ENCODE results near the gene METTL21C. TPM values are rescaled to one million over a fixed set of nuclear protein-coding genes. Genes with fewer than 3 reads are reported as not detected.

Gene METTL21C
- polyA plus RNA-seq, 1 donor (not counting 4 experiments of a cell fraction or from before 2014, with no cell fraction given): not detected

GRCh38 chr13:102742101-102742500 lies 47.3 kb upstream of the METTL21C start:
- Histone ChIP-seq H3K9ac (ENCODE audit: control insufficient read depth, extremely low read depth, insufficient read depth, low read length) (no peak overlapping the region), H2AFZ (ENCODE audit: control insufficient read depth, low read length) (no peak overlapping the region), H3K9me3 (ENCODE audit: control insufficient read depth, low read depth, low read length) (no peaks in the 10 kb centered on the region), H3K4me2 (ENCODE audit: control insufficient read depth, extremely low read depth, insufficient read depth, low read depth, low read length) (no peak overlapping the region), H3K9me1 (ENCODE audit: control insufficient read depth, extremely low read depth, insufficient read depth, low read length) (no peaks in the 10 kb centered on the region), H3K79me2 (ENCODE audit: control insufficient read depth, insufficient read depth, low read length) (no peaks in the 10 kb centered on the region), H3K27ac (ENCODE audit: control insufficient read depth, insufficient read depth, low read length) (no peak overlapping the region), H4K20me1 (ENCODE audit: control insufficient read depth, extremely low read depth, insufficient read depth, low read length) (no peaks in the 10 kb centered on the region), H3K4me3 (ENCODE audit: control insufficient read depth in 2 of 3, extremely low read depth in 1 of 3, insufficient read depth in 2 of 3, low read depth in 1 of 3, low read length in 3 of 3) (no peak overlapping the region), H3K27me3 (ENCODE audit: control insufficient read depth, extremely low read depth, insufficient read depth, low read length) (peaks cover 7% of the 10 kb centered on the region), H3K4me1 (ENCODE audit: control insufficient read depth, extremely low read depth, insufficient read depth, low read length) (no peaks in the 10 kb centered on the region), H3K36me3 (ENCODE audit: control insufficient read depth in 2 of 2, extremely low read depth in 1 of 2, insufficient read depth in 2 of 2, low read length in 2 of 2) (no peaks in the 10 kb centered on the region)
- DNase-seq (ENCODE audit: low read depth, low spot score) (no peak), FAIRE-seq (no peak)
- TF ChIP-seq EZH2 (IDR thresholded peaks at IDR 0.05; ENCODE audit: low read length): no peak
- no peak for TF ChIP-seq CTCF (optimal IDR thresholded peaks at IDR 0.05 in 1 of 3, IDR thresholded peaks at IDR 0.05 in 1 of 3, conservative IDR thresholded peaks at IDR 0.05 in 1 of 3; ENCODE audit: extremely low read depth in 1 of 3, insufficient read depth in 2 of 3, low read length in 3 of 3)
- dilution Hi-C loops (cut with MboI; ENCODE audit: extremely low pct_ligation_motif_present, low sequenced_read_pairs): no loop called here

GRCh38 chr13:102729560-102730270 lies 34.9 kb upstream of the METTL21C start:
- no peaks in the 10 kb centered on the region for H3K9me1 ChIP-seq (ENCODE audit: control insufficient read depth, extremely low read depth, insufficient read depth, low read length)
- H3K4me2 ChIP-seq (ENCODE audit: control insufficient read depth, extremely low read depth, insufficient read depth, low read depth, low read length): peak overlapping the region; percentile 71
- H2AFZ ChIP-seq (ENCODE audit: control insufficient read depth, low read length): no peak overlapping the region

More at GRCh38 chr13:102729560-102730270, 34.9 kb upstream of the METTL21C start:
- peak overlapping the region in 1 of 3 experiments; percentile 7 for H3K4me3 ChIP-seq (ENCODE audit: control insufficient read depth in 2 of 3, extremely low read depth in 1 of 3, insufficient read depth in 2 of 3, low read depth in 1 of 3, low read length in 3 of 3)
- no peak for DNase-seq (ENCODE audit: low read depth, low spot score)
- dilution Hi-C loops (cut with MboI; ENCODE audit: extremely low pct_ligation_motif_present, low sequenced_read_pairs): no loop called here
- peak; percentile 46 for FAIRE-seq
- H4K20me1 ChIP-seq (ENCODE audit: control insufficient read depth, extremely low read depth, insufficient read depth, low read length): no peaks in the 10 kb centered on the region
- H3K4me1 ChIP-seq (ENCODE audit: control insufficient read depth, extremely low read depth, insufficient read depth, low read length): peaks cover 8% of the 10 kb centered on the region
- H3K9me3 ChIP-seq (ENCODE audit: control insufficient read depth, low read depth, low read length): no peaks in the 10 kb centered on the region
- H3K27me3 ChIP-seq (ENCODE audit: control insufficient read depth, extremely low read depth, insufficient read depth, low read length): peaks cover 7% of the 10 kb centered on the region
- H3K79me2 ChIP-seq (ENCODE audit: control insufficient read depth, insufficient read depth, low read length): no peaks in the 10 kb centered on the region
- no peaks in the 10 kb centered on the region for H3K36me3 ChIP-seq (ENCODE audit: control insufficient read depth in 2 of 2, extremely low read depth in 1 of 2, insufficient read depth in 2 of 2, low read length in 2 of 2)
- no peak overlapping the region for H3K9ac ChIP-seq (ENCODE audit: control insufficient read depth, extremely low read depth, insufficient read depth, low read length)
- TF ChIP-seq EZH2 (IDR thresholded peaks at IDR 0.05; ENCODE audit: low read length): no peak
- no peak for TF ChIP-seq CTCF (optimal IDR thresholded peaks at IDR 0.05 in 1 of 3, IDR thresholded peaks at IDR 0.05 in 1 of 3, conservative IDR thresholded peaks at IDR 0.05 in 1 of 3; ENCODE audit: extremely low read depth in 1 of 3, insufficient read depth in 2 of 3, low read length in 3 of 3)
- H3K27ac ChIP-seq (ENCODE audit: control insufficient read depth, insufficient read depth, low read length): no peak overlapping the region

Data from keratinocyte (primary cell).